Measurements from ENCODE around the gene LAP3. TPM values are rescaled to one million over a fixed set of nuclear protein-coding genes. Genes with fewer than 3 reads are reported as not detected.
"Not testable (repeated sequence)": the region's sequence is repeated elsewhere in the genome, so short reads cannot be mapped to it uniquely, and the experiment has no call there.

Gene LAP3
- total RNA-seq, 1 experiment from 2014 or later: 71.0 TPM

GRCh38 chr4:17561195-17561909 is 15.6 kb upstream of the LAP3 start:
- no peak for DNase-seq (ENCODE audit: low spot score)

GRCh38 chr4:17562157-17562556 is 14.8 kb upstream of the LAP3 start:
- peak; percentile 33 for DNase-seq (ENCODE audit: low spot score)

DNA sequence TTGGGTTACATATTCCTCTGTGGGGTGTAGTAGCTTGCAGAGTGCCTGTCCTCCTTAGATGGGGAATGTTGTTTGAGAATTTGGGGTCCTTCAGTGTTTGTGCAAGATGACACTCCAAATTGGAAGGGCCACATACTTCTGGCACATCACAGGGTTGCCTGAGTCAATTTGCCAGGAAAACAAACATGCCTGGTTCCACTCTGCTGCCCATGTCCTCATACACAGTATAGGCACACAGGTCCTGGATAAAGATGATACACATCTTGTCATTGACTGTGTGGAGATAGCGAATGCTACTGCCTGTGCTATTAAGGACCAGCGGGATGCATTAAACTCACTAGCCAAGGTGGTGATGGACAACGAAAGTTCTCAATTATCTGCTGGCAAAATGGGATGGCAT is 11.2 kb upstream of the LAP3 start:
- no peak for DNase-seq (ENCODE audit: low spot score)

- DNase-seq (ENCODE audit: low spot score): no peak
These were observed 9.7 kb upstream of the LAP3 start for GRCh38 chr4:17567271-17567670.

GRCh38 chr4:17574206-17574605 is 2.8 kb upstream of the LAP3 start:
- DNase-seq (ENCODE audit: low spot score): no peak

- DNase-seq (ENCODE audit: low spot score): not testable (repeated sequence)
These were observed 1.8 kb upstream of the LAP3 start for GRCh38 chr4:17575177-17575576.

DNA sequence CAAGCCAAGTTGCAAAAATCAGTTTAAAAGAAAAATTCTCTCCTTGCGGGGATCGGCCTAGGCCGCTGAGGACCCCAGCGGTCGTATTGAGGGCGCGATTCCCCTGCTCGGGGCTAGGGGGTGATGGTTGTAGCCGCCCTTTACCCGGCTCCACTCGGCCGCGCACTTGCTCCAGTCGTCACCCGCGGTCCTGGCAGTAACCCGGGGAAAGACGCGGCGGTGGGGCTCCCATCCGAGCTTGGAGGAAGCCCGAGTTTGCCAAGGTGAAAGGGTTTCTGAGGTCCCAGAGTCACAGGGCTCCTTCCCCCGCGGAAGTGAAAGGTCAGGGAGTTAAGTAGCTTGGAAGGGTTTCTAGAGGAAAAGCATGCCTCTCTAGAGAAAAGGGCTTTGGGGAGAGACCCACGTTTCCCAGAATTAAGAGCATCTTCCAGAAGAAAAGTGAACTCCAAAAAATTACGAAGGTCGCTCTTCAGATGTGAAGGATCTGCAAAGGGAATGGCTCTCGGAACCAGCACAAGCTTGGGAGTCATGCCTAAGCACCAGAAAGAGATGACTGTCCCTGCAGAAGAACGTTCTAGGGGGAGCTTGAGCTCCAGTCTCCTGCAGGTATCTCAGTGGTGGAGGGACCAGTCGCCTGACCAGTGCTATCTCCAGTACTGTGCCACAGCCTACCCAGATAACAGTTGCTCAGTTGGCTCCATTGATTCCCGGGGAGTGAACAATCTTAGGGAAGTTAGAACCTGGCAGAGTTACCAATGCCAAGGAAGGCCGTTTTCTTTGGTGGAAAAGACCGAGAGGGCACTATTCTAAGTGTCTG is 875 bp downstream of the LAP3 start:
- DNase-seq (ENCODE audit: low spot score): peak; percentile 57

DNA sequence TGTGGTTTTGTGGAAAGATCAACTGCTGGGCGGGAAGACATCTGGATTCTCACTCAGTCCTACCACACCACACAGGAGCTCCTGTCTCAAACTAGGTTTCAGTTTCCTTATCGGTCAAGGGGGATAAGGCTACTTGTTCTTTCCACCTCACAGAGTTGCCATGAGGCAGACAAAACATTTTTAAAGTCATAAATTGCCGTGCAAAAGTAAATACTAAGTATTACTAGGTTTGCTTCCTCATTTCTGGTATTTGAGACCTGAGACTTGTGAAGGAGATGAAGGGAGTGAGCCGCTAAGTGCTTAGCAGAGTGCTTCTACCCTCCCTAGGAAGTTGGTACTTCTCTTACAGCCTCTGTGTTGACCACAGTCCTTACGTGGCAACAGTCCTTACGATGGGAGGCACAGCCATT is 1.5 kb downstream of the LAP3 start:
- DNase-seq (ENCODE audit: low spot score): no peak

DNA sequence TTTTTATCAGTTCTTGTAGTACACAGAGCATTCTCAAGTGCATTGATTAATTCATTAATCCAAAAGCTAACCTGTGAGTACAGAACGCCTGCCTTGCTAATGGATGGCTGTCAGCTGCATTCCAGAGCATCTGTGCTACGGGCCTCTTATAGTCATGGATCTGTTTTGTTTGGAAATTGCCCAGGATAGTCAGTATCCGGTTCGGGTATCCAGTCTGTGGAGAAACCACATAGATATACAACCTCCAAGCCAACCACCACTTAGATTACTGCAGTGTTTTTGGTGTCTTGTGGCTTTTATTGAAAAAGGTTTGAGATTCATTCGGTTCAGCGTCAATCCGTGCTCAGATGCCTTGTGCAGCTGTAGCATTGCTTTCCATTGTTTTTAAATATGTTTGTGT is 4.0 kb downstream of the LAP3 start:
- no peak for DNase-seq (ENCODE audit: low spot score)

DNA sequence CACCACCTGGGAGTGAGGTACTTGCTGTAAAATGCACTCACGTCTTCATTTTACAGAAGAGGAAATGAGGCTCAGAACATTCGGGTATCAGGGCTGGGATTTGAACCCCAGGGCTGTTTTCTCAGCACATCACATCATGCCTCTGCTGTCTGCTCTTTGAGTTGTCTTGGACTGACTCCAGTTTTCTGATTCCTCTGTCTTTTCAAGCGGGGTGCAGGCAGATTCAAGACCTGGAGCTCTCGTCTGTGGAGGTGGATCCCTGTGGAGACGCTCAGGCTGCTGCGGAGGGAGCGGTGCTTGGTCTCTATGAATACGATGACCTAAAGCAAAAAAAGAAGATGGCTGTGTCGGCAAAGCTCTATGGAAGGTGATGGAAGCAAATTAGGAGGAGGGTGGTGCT is 6.3 kb downstream of the LAP3 start:
- DNase-seq (ENCODE audit: low spot score): no peak

DNA sequence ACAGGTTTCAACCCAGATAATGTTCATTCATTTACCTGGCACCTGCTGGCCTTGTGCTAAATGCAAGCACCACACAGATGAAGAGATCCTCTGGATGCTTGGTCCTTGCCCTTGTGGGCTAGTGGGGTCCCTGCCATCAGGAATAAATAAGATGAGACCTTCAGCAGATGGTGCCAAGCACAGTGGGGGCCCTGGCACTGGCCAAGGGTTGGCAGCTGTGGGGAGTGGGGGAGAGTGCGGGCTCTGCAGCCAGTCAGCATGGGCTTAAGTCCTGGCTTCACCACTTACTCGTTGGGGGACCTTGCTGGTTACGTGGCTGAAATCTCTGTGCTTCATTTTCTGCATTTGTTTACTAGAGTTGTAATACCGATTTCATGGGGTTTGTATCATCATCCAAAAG is 6.9 kb downstream of the LAP3 start:
- no peak for DNase-seq (ENCODE audit: low spot score)

DNA sequence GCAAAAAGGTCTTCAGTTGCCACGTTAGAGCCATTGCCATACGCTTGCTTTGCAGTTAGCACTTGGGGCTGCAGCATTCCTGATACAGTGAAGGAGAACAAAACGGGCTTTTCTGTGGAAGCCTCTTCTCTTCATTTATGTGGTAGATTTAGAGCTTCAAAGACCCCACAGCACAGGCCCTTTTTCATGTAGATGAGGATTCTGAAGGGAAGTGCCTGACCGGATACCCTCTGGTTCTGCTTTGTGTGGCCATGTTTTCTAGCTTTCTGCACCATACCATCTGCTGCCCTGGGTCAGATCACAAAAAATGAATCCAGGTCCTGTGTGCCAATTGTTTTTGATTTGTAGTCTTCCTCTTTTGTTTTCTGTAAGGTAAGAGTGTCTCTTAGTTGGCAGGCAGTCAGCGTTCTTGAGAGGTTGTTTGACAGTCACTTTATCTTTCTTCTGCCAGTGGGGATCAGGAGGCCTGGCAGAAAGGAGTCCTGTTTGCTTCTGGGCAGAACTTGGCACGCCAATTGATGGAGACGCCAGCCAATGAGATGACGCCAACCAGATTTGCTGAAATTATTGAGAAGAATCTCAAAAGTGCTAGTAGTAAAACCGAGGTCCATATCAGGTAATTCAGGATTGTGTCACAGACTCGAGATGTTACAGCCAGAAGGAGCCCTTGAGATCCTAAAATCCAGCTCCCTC is 7.7 kb downstream of the LAP3 start:
- no peak for DNase-seq (ENCODE audit: low spot score)

DNA sequence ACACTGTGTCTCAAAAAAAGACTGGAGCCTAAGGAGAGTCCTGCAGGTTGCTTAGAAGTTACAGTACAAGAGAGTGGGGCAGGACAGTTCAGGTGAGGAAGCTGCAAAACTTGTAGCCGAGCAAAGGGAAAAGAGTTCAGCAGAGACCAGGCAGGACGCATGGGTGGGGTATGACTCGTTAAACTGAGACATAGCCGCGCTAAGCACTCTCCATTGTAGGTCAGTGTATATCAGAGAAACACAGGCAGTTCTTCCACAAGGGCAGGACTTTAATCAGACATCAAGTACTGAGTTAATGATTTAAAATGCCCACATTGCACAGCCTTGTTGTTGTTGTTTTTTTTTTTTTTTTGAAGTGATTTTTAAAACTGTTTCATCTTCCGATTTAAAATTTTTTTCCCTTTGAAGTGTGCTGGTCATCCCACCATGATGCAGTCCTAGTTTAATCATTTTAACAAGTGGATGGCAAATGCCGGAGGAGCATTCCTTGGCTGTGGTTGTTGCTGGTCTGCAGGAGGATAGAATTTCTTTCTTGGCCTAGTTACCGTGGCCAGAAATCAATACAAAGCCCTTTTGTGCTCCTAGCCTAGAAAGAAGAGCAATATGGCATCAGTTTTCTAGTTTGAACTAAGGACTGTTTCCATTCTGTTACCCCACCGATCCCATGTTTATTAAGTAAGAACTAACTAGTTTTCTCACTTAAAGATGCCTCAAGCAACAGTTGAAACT is 10.3 kb downstream of the LAP3 start:
- no peak for DNase-seq (ENCODE audit: low spot score)

DNA sequence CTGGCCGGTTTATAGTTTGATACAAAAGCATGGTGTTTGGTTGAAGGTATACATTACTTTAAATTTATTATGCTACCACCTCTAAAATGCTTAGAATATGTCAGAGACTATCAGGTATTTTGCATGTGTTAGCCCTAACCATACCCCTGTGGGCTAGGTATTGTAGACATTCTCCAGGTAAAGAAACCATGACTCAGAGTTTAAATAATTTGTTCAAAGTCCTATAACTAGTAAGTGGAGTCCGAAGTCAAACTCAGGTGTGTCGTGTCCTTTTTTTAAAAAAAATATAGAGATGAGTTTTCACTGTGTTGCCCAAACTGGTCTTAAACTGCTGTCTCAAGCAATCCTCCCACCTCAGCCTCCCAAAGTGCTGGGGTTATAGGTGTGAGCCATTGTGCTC is 12.4 kb downstream of the LAP3 start:
- DNase-seq (ENCODE audit: low spot score): no peak

GRCh38 chr4:17595471-17596005 is 18.5 kb downstream of the LAP3 start:
- DNase-seq (ENCODE audit: low spot score): no peak

DNA sequence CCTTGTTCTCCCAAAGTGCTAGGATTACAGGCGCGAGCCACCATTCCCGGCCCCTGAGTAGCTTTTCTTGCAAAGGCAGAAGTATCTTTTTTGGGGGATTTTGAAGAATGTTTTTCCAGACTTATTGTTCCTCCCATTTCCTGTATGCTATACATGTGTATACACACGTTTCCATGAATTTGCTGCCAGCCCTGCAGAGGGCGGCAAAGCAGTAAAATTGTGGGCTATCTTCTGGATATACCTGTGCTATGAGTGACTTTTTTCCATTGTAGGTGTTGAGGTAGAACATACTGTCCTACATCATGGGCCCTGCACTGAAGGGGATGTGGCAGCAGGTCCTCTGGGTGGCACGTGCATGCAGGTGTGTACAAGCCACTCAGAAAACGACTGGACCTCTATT is 20.5 kb downstream of the LAP3 start:
- DNase-seq (ENCODE audit: low spot score): peak; percentile 56

GRCh38 chr4:17599826-17600225 is 22.8 kb downstream of the LAP3 start:
- no peak for DNase-seq (ENCODE audit: low spot score)

- no peak for DNase-seq (ENCODE audit: low spot score)
These were observed 28.2 kb downstream of the LAP3 start for GRCh38 chr4:17605236-17605635.

DNA sequence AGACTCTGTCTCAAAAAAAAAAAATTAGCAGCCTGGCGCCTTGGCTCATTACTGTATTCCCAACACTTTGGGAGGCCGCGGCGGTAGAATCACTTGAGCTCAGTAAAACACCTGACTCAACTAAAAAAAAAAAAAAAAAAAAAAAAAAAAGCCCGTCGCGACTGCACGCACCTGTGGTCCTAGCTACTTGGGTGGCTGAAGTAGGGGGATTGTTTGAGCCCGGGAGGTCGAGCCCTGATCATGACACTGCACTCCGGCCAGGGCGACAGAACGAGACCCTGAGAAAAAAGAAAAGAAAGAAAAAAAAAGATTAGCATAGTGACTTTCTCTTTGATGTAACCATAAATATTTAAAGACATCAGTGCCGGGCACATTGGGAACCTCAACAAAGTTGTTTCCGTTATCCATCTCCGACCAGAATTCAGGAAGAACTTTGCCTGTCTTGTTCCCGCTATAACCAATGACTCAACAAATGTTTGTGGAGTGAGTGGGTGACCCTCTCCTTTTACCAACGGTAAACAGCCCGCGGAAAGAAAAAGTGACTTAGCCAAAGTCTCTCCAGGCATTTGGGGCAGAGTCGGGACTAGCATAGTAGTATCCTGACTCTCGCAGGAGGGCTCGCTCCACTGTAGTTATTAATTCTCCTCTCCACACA is 36.9 kb downstream of the LAP3 start:
- peak; percentile 9 for DNase-seq (ENCODE audit: low spot score)

GRCh38 chr4:17614416-17615299 is 37.7 kb downstream of the LAP3 start, which contains the start of gene MED28:
Gene MED28 (plus strand): TSS chr4:17614641. CDS start chr4:17614655, 14 bp downstream.
- peak; percentile 96 for DNase-seq (ENCODE audit: low spot score)

Data from HT-29 (cell line).